ENCODE data around the gene MRPS12. TPM values are rescaled to one million over a fixed set of nuclear protein-coding genes. Genes with fewer than 3 reads are reported as not detected.

MRPS12 gene
- total RNA-seq, 1 donor from 2014 or later: 27.7 TPM

- Mint-ChIP-seq H3K27ac (ENCODE audit: unreplicated experiment) (peak overlapping the region; percentile 60), H3K27me3 (ENCODE audit: low read depth) (no peaks in the 10 kb centered on the region), H3K4me3 (ENCODE audit: unreplicated experiment) (no peak overlapping the region), H3K9me3 (ENCODE audit: low read depth) (no peaks in the 10 kb centered on the region), H3K36me3 (ENCODE audit: low read depth) (peaks cover 16% of the 10 kb centered on the region), H3K4me1 (ENCODE audit: low read depth) (peaks cover 9% of the 10 kb centered on the region)
- TF ChIP-seq CTCF (IDR thresholded peaks at IDR 0.05): no peak
- no peak for DNase-seq (ENCODE audit: low spot score)
Observed at GRCh38 chr19:38904581-38905539, 25.9 kb upstream of the MRPS12 start.

- Mint-ChIP-seq H3K4me1 (ENCODE audit: low read depth) (peaks cover 3% of the 10 kb centered on the region), H3K27ac (ENCODE audit: unreplicated experiment) (no peak overlapping the region), H3K27me3 (ENCODE audit: low read depth) (no peaks in the 10 kb centered on the region), H3K4me3 (ENCODE audit: unreplicated experiment) (no peak overlapping the region), H3K36me3 (ENCODE audit: low read depth) (peaks cover 16% of the 10 kb centered on the region), H3K9me3 (ENCODE audit: low read depth) (no peaks in the 10 kb centered on the region)
- TF ChIP-seq CTCF (IDR thresholded peaks at IDR 0.05): no peak
- DNase-seq (ENCODE audit: low spot score): no peak
Observed at GRCh38 chr19:38905620-38906019, 25.1 kb upstream of the MRPS12 start.

- no peak for DNase-seq (ENCODE audit: low spot score)
- Mint-ChIP-seq H3K9me3 (ENCODE audit: low read depth) (no peaks in the 10 kb centered on the region), H3K4me3 (ENCODE audit: unreplicated experiment) (no peak overlapping the region), H3K4me1 (ENCODE audit: low read depth) (no peaks in the 10 kb centered on the region), H3K27ac (ENCODE audit: unreplicated experiment) (no peak overlapping the region), H3K36me3 (ENCODE audit: low read depth) (peaks cover 16% of the 10 kb centered on the region), H3K27me3 (ENCODE audit: low read depth) (no peaks in the 10 kb centered on the region)
- TF ChIP-seq CTCF (IDR thresholded peaks at IDR 0.05): no peak
Observed at GRCh38 chr19:38907227-38907626, 23.5 kb upstream of the MRPS12 start.

- Mint-ChIP-seq H3K36me3 (ENCODE audit: low read depth) (peaks cover 16% of the 10 kb centered on the region), H3K4me1 (ENCODE audit: low read depth) (no peaks in the 10 kb centered on the region), H3K27ac (ENCODE audit: unreplicated experiment) (no peak overlapping the region), H3K9me3 (ENCODE audit: low read depth) (no peaks in the 10 kb centered on the region), H3K27me3 (ENCODE audit: low read depth) (no peaks in the 10 kb centered on the region), H3K4me3 (ENCODE audit: unreplicated experiment) (no peak overlapping the region)
- no peak for TF ChIP-seq CTCF (IDR thresholded peaks at IDR 0.05)
- no peak for DNase-seq (ENCODE audit: low spot score)
Observed at GRCh38 chr19:38907670-38908069, 23.1 kb upstream of the MRPS12 start.

GRCh38 chr19:38908911-38909310, 21.8 kb upstream of the MRPS12 start:
- no peaks in the 10 kb centered on the region for H3K9me3 Mint-ChIP-seq (ENCODE audit: low read depth)
- H3K27ac Mint-ChIP-seq (ENCODE audit: unreplicated experiment): no peak overlapping the region

More at GRCh38 chr19:38908911-38909310, 21.8 kb upstream of the MRPS12 start:
- no peak for DNase-seq (ENCODE audit: low spot score)
- H3K36me3 Mint-ChIP-seq (ENCODE audit: low read depth): peaks cover 16% of the 10 kb centered on the region
- H3K4me1 Mint-ChIP-seq (ENCODE audit: low read depth): no peaks in the 10 kb centered on the region
- no peak overlapping the region for H3K4me3 Mint-ChIP-seq (ENCODE audit: unreplicated experiment)
- no peaks in the 10 kb centered on the region for H3K27me3 Mint-ChIP-seq (ENCODE audit: low read depth)
- TF ChIP-seq CTCF (IDR thresholded peaks at IDR 0.05): no peak

Data from chondrocyte (in vitro differentiated cells).